Caki2 (cell line): ENCODE results near the gene NOC2L. TPM values are rescaled to one million over a fixed set of nuclear protein-coding genes. Genes with fewer than 3 reads are reported as not detected.
"Not testable (repeated sequence)": the region's sequence is repeated elsewhere in the genome, so short reads cannot be mapped to it uniquely, and the experiment has no call there.

ENCODE experiments used
- DNase-seq: peaks from one replicate; pipeline ENCODE4 v3.0.0-alpha.2; 2015; ENCODE audit warnings: low read depth
- in situ Hi-C: cut with HindIII; loops from 2 replicates; pipeline ENCODE4 v1.10.0; 2016; ENCODE audit warnings: low sequenced_read_pairs, low pct_unique_long_range_greater_than_20kb, mixed read lengths
- total RNA-seq: library from RNA; depleted of rRNA; stranded (reverse); fragments of >200 nt; shearing (Covaris generic); gene quantifications from 2 replicates; pipeline ENCODE4 v1.2.3, GENCODE V29; 2014; ENCODE audit warnings: low replicate concordance

Gene NOC2L
- total RNA-seq, 1 experiment from 2014 or later = 140 TPM

GRCh38 chr1:952201-952600 lies 6.9 kb downstream of the NOC2L start:
- in situ Hi-C loops = no loop called here
- DNase-seq = no peak

GRCh38 chr1:951364-951763 lies 7.7 kb downstream of the NOC2L start:
- in situ Hi-C loops = no loop called here
- no peak for DNase-seq

- in situ Hi-C loops = no loop called here
- no peak for DNase-seq
These were observed 8.2 kb downstream of the NOC2L start for GRCh38 chr1:950881-951280.

GRCh38 chr1:950268-950667 lies 8.8 kb downstream of the NOC2L start:
- DNase-seq = no peak

GRCh38 chr1:947958-948357 lies 11.1 kb downstream of the NOC2L start:
- DNase-seq = no peak
- in situ Hi-C loops = no loop called here

More at GRCh38 chr1:950268-950667, 8.8 kb downstream of the NOC2L start:
- in situ Hi-C loops = no loop called here

- in situ Hi-C loops, DNase-seq: not testable (repeated sequence)
These were observed 12.2 kb downstream of the NOC2L start for GRCh38 chr1:946811-947210.

GRCh38 chr1:945688-946556 lies 13.1 kb downstream of the NOC2L start:
- DNase-seq = no peak
- in situ Hi-C loops = no loop called here

GRCh38 chr1:944341-945325 lies 14.4 kb downstream of the NOC2L start:
- in situ Hi-C loops = no loop called here

GRCh38 chr1:943545-944340 lies 15.3 kb downstream of the NOC2L start:
- in situ Hi-C loops = no loop called here
- DNase-seq = no peak

More at GRCh38 chr1:944341-945325, 14.4 kb downstream of the NOC2L start:
- DNase-seq = no peak

- peak; percentile 59 for DNase-seq
- in situ Hi-C loops = no loop called here
These were observed 16.1 kb downstream of the NOC2L start for GRCh38 chr1:942864-943533.

- no peak for DNase-seq
- in situ Hi-C loops = no loop called here
These were observed 16.6 kb downstream of the NOC2L start for GRCh38 chr1:942411-942821.

GRCh38 chr1:941588-942383 lies 17.3 kb downstream of the NOC2L start:
- peak; percentile 93 for DNase-seq
- in situ Hi-C loops = no loop called here

- in situ Hi-C loops = no loop called here
These were observed 18.0 kb downstream of the NOC2L start for GRCh38 chr1:941015-941587.

GRCh38 chr1:940107-941014 lies 18.7 kb downstream of the NOC2L start:
- in situ Hi-C loops = no loop called here
- DNase-seq = peak; percentile 87

More at GRCh38 chr1:941015-941587, 18.0 kb downstream of the NOC2L start:
- DNase-seq = no peak

- DNase-seq = no peak
- in situ Hi-C loops = no loop called here
These were observed 19.4 kb downstream of the NOC2L start for GRCh38 chr1:939511-940106.
